Globus pallidus (tissue), 1 donor: ENCODE data around the gene AMIGO1.
A peak's percentile ranks its signal among the peaks of the same experiment; 100 is the strongest.

Source experiments
- DNase-seq: peaks from one replicate; pipeline ENCODE4 v3.0.0-alpha.2; 2015; ENCODE audit warnings: low spot score

The AMIGO1 gene

GRCh38 chr1:109502364-109502851 lies 7.1 kb downstream of the AMIGO1 start:
- DNase-seq, result no peak

GRCh38 chr1:109501644-109502363 lies 7.7 kb downstream of the AMIGO1 start:
- no peak for DNase-seq

- no peak for DNase-seq
Observed at GRCh38 chr1:109500941-109501381, 8.6 kb downstream of the AMIGO1 start.

- DNase-seq, result peak; percentile 31
Observed at GRCh38 chr1:109499661-109500536, 9.6 kb downstream of the AMIGO1 start.

- DNase-seq, result no peak
Observed at GRCh38 chr1:109499081-109499480, 10.4 kb downstream of the AMIGO1 start.

GRCh38 chr1:109498161-109498801 lies 11.2 kb downstream of the AMIGO1 start:
- no peak for DNase-seq

GRCh38 chr1:109497449-109498160 lies 11.9 kb downstream of the AMIGO1 start:
- no peak for DNase-seq

GRCh38 chr1:109495738-109496137 lies 13.8 kb downstream of the AMIGO1 start:
- DNase-seq, result no peak

- peak; percentile 83 for DNase-seq
Observed at GRCh38 chr1:109493805-109494539, 15.6 kb downstream of the AMIGO1 start, which contains the start of gene CYB561D1. Gene CYB561D1, plus strand, starts transcription at chr1:109494094. Its CDS starts 46 bp downstream, at chr1:109494140.

- no peak for DNase-seq
Observed at GRCh38 chr1:109493227-109493626, 16.3 kb downstream of the AMIGO1 start.

- no peak for DNase-seq
Observed at GRCh38 chr1:109492779-109493178, 16.7 kb downstream of the AMIGO1 start.

GRCh38 chr1:109491372-109491771 lies 18.2 kb downstream of the AMIGO1 start:
- DNase-seq, result no peak

- no peak for DNase-seq
Observed at GRCh38 chr1:109490934-109491302, 18.6 kb downstream of the AMIGO1 start.

- DNase-seq, result peak; percentile 68
Observed at GRCh38 chr1:109490029-109490933, 19.2 kb downstream of the AMIGO1 start.

- no peak for DNase-seq
Observed at GRCh38 chr1:109488696-109489095, 20.8 kb downstream of the AMIGO1 start.

GRCh38 chr1:109488201-109488600 lies 21.3 kb downstream of the AMIGO1 start:
- no peak for DNase-seq

- no peak for DNase-seq
Observed at GRCh38 chr1:109487261-109487660, 22.3 kb downstream of the AMIGO1 start.

- DNase-seq, result no peak
Observed at GRCh38 chr1:109485001-109485400, 24.5 kb downstream of the AMIGO1 start.

- DNase-seq, result no peak
Observed at GRCh38 chr1:109484519-109484975, 25.0 kb downstream of the AMIGO1 start.
